KBM-7 (cell line): ENCODE data around the gene FILIP1.
"Not testable (repeated sequence)": the region's sequence is repeated elsewhere in the genome, so short reads cannot be mapped to it uniquely, and the experiment has no call there.

Experiments used
- DNase-seq: peaks from one replicate; pipeline ENCODE4 v3.0.0-alpha.2; 2015
- in situ Hi-C: fragments of 300-500 bp; cut with MboI; formaldehyde crosslinking; loops from 2 replicates; pipeline ENCODE4 v1.14.3; 2020; ENCODE audit warnings: low sequenced_read_pairs, low pct_unique_long_range_greater_than_20kb, mixed read lengths

The FILIP1 gene

GRCh38 chr6:75430631-75431325 is 62.8 kb downstream of the FILIP1 start:
- no peak for DNase-seq
- in situ Hi-C loops: no loop called here

GRCh38 chr6:75429061-75429703 is 64.4 kb downstream of the FILIP1 start:
- DNase-seq: no peak
- in situ Hi-C loops: no loop called here

GRCh38 chr6:75428204-75428603 is 65.4 kb downstream of the FILIP1 start:
- no peak for DNase-seq
- in situ Hi-C loops: no loop called here

GRCh38 chr6:75427329-75427728 is 66.3 kb downstream of the FILIP1 start:
- DNase-seq: no peak
- in situ Hi-C loops: no loop called here

- no peak for DNase-seq
Observed at GRCh38 chr6:75424618-75425548, 68.7 kb downstream of the FILIP1 start.

GRCh38 chr6:75423386-75423785 is 70.2 kb downstream of the FILIP1 start:
- no peak for DNase-seq
- in situ Hi-C loops: no loop called here

More at GRCh38 chr6:75424618-75425548, 68.7 kb downstream of the FILIP1 start:
- in situ Hi-C loops: no loop called here

- no peak for DNase-seq
- in situ Hi-C loops: no loop called here
Observed at GRCh38 chr6:75422024-75422639, 71.5 kb downstream of the FILIP1 start.

- no peak for DNase-seq
- in situ Hi-C loops: no loop called here
Observed at GRCh38 chr6:75421316-75422023, 72.1 kb downstream of the FILIP1 start.

GRCh38 chr6:75419980-75420379 is 73.6 kb downstream of the FILIP1 start:
- in situ Hi-C loops: no loop called here
- no peak for DNase-seq

- DNase-seq: no peak
- in situ Hi-C loops: no loop called here
Observed at GRCh38 chr6:75419416-75419815, 74.2 kb downstream of the FILIP1 start.

- in situ Hi-C loops: no loop called here
- no peak for DNase-seq
Observed at GRCh38 chr6:75418233-75418632, 75.4 kb downstream of the FILIP1 start.

GRCh38 chr6:75416443-75416842 is 77.2 kb downstream of the FILIP1 start:
- in situ Hi-C loops: no loop called here
- DNase-seq: no peak

GRCh38 chr6:75415804-75416203 is 77.8 kb downstream of the FILIP1 start:
- in situ Hi-C loops: no loop called here
- no peak for DNase-seq

GRCh38 chr6:75414445-75415021 is 79.1 kb downstream of the FILIP1 start:
- DNase-seq: no peak

GRCh38 chr6:75412969-75413662 is 80.5 kb downstream of the FILIP1 start:
- no peak for DNase-seq
- in situ Hi-C loops: no loop called here

More at GRCh38 chr6:75414445-75415021, 79.1 kb downstream of the FILIP1 start:
- in situ Hi-C loops: no loop called here

- in situ Hi-C loops, DNase-seq: not testable (repeated sequence)
Observed at GRCh38 chr6:75410564-75410963, 83.0 kb downstream of the FILIP1 start.

GRCh38 chr6:75409928-75410327 is 83.7 kb downstream of the FILIP1 start:
- DNase-seq: no peak
- in situ Hi-C loops: no loop called here

- DNase-seq: no peak
- in situ Hi-C loops: no loop called here
Observed at GRCh38 chr6:75409286-75409685, 84.3 kb downstream of the FILIP1 start.
